Measurements from ENCODE around the gene NARS2. TPM values are rescaled to one million over a fixed set of nuclear protein-coding genes. Genes with fewer than 3 reads are reported as not detected.

Gene NARS2
- total RNA-seq, 3 donors from 2014 or later, result 13.3 to 21.8 (median 19.0) TPM

GRCh38 chr11:78432058-78432515 lies 142.6 kb downstream of the NARS2 start:
- no peaks in the 10 kb centered on the region for H3K9me3 ChIP-seq
- H3K27ac ChIP-seq, result no peak overlapping the region
- H3K4me3 ChIP-seq, result no peak overlapping the region
- no peak for TF ChIP-seq CTCF (IDR thresholded peaks at IDR 0.05)
- TF ChIP-seq POLR2A (IDR thresholded peaks at IDR 0.05), result no peak
- TF ChIP-seq POLR2AphosphoS5 (IDR thresholded peaks at IDR 0.05), result no peak
- no peak for DNase-seq (ENCODE audit: low spot score in 2 of 2)
- H3K36me3 ChIP-seq, result no peaks in the 10 kb centered on the region
- H3K27me3 ChIP-seq, result no peaks in the 10 kb centered on the region
- H3K4me1 ChIP-seq, result no peaks in the 10 kb centered on the region
- intact Hi-C loops (cut with DNase I; ENCODE audit: low total_unique reads), result no loop called here

GRCh38 chr11:78429660-78430059 lies 145.0 kb downstream of the NARS2 start:
- DNase-seq (ENCODE audit: low spot score in 2 of 2), result no peak
- Histone ChIP-seq H3K9me3 (no peaks in the 10 kb centered on the region), H3K27me3 (no peaks in the 10 kb centered on the region), H3K4me3 (no peak overlapping the region), H3K36me3 (no peaks in the 10 kb centered on the region), H3K27ac (no peak overlapping the region), H3K4me1 (no peaks in the 10 kb centered on the region)
- TF ChIP-seq CTCF (IDR thresholded peaks at IDR 0.05), result no peak
- no peak for TF ChIP-seq POLR2AphosphoS5 (IDR thresholded peaks at IDR 0.05)
- no peak for TF ChIP-seq POLR2A (IDR thresholded peaks at IDR 0.05)
- intact Hi-C loops (cut with DNase I; ENCODE audit: low total_unique reads), result no loop called here

- H3K9me3 ChIP-seq, result no peaks in the 10 kb centered on the region
- no peak overlapping the region for H3K4me3 ChIP-seq
- intact Hi-C loops (cut with DNase I; ENCODE audit: low total_unique reads), result no loop called here
- H3K27ac ChIP-seq, result no peak overlapping the region
- no peak for DNase-seq (ENCODE audit: low spot score in 2 of 2)
- no peaks in the 10 kb centered on the region for H3K27me3 ChIP-seq
- TF ChIP-seq POLR2A (IDR thresholded peaks at IDR 0.05) (no peak), CTCF (IDR thresholded peaks at IDR 0.05) (no peak), POLR2AphosphoS5 (IDR thresholded peaks at IDR 0.05) (no peak)
- no peaks in the 10 kb centered on the region for H3K4me1 ChIP-seq
- no peaks in the 10 kb centered on the region for H3K36me3 ChIP-seq
These were observed 145.5 kb downstream of the NARS2 start for GRCh38 chr11:78429209-78429608.

GRCh38 chr11:78428773-78429172 lies 145.9 kb downstream of the NARS2 start:
- Histone ChIP-seq H3K4me1 (no peaks in the 10 kb centered on the region), H3K27me3 (no peaks in the 10 kb centered on the region), H3K9me3 (no peaks in the 10 kb centered on the region), H3K27ac (no peak overlapping the region), H3K36me3 (no peaks in the 10 kb centered on the region), H3K4me3 (no peak overlapping the region)
- no peak for TF ChIP-seq POLR2A (IDR thresholded peaks at IDR 0.05)
- no peak for TF ChIP-seq CTCF (IDR thresholded peaks at IDR 0.05)
- TF ChIP-seq POLR2AphosphoS5 (IDR thresholded peaks at IDR 0.05), result no peak
- intact Hi-C loops (cut with DNase I; ENCODE audit: low total_unique reads), result no loop called here
- no peak for DNase-seq (ENCODE audit: low spot score in 2 of 2)

- Histone ChIP-seq H3K4me1 (no peaks in the 10 kb centered on the region), H3K27ac (no peak overlapping the region), H3K9me3 (no peaks in the 10 kb centered on the region), H3K4me3 (no peak overlapping the region), H3K36me3 (no peaks in the 10 kb centered on the region), H3K27me3 (no peaks in the 10 kb centered on the region)
- no peak for DNase-seq (ENCODE audit: low spot score in 2 of 2)
- intact Hi-C loops (cut with DNase I; ENCODE audit: low total_unique reads), result no loop called here
- TF ChIP-seq CTCF (IDR thresholded peaks at IDR 0.05) (no peak), POLR2AphosphoS5 (IDR thresholded peaks at IDR 0.05) (no peak), POLR2A (IDR thresholded peaks at IDR 0.05) (no peak)
These were observed 146.4 kb downstream of the NARS2 start for GRCh38 chr11:78428266-78428636.

Data from breast epithelium (tissue), 4 donors.